IPS-18c (cell line): ENCODE data around the gene KRTAP3-3.
"Not testable (repeated sequence)": the region's sequence is repeated elsewhere in the genome, so short reads cannot be mapped to it uniquely, and the experiment has no call there.

Experiments used
- H3K4me3 ChIP-seq: 2 replicates; pipeline ENCODE4 v1.7.0; 2013; ENCODE audit warnings: low read depth, mild to moderate bottlenecking, low read length, moderate library complexity; ENCODE audit not compliant: insufficient read depth
- H3K9me3 ChIP-seq: one replicate; pipeline ENCODE4 v1.6.1; 2013; ENCODE audit warnings: mild to moderate bottlenecking, low read length, moderate library complexity; ENCODE audit not compliant: control insufficient read depth, insufficient read depth

The KRTAP3-3 gene

GRCh38 chr17:41010441-41010840 lies 16.5 kb upstream of the KRTAP3-3 start:
- H3K9me3 ChIP-seq: no peaks in the 10 kb centered on the region
- H3K4me3 ChIP-seq: no peak overlapping the region

DNA sequence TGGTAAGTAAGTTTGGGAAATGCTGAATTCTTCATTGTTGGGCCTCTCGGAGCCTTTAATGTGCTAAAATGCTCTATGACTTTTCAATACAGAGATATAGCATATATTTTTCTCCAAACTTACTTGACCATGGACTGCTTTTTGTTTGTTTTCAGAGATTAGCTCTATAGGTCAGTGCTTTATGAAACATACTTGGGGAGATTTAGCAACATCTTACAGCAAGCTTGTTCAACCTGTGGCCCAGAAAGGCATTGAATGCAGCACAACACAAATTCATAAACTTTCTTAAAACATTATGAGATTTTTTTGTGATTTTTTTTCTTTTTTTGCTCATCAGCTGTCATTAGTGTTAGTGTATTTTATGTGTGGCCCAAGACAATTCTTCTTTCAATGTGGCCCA lies 16.0 kb upstream of the KRTAP3-3 start:
- Histone ChIP-seq H3K4me3 (no peak overlapping the region), H3K9me3 (no peaks in the 10 kb centered on the region)

GRCh38 chr17:41009301-41009760 lies 15.4 kb upstream of the KRTAP3-3 start:
- Histone ChIP-seq H3K4me3 (no peak overlapping the region), H3K9me3 (no peaks in the 10 kb centered on the region)

- H3K9me3 ChIP-seq: no peaks in the 10 kb centered on the region
- H3K4me3 ChIP-seq: no peak within 1 kb of the TSS
These were observed 14.8 kb upstream of the KRTAP3-3 start, which contains the start of gene KRTAP3-1 for GRCh38 chr17:41008811-41009210. TSS of gene KRTAP3-1 (minus strand) at chr17:41009128. CDS start at chr17:41009074, 54 bp downstream.

DNA sequence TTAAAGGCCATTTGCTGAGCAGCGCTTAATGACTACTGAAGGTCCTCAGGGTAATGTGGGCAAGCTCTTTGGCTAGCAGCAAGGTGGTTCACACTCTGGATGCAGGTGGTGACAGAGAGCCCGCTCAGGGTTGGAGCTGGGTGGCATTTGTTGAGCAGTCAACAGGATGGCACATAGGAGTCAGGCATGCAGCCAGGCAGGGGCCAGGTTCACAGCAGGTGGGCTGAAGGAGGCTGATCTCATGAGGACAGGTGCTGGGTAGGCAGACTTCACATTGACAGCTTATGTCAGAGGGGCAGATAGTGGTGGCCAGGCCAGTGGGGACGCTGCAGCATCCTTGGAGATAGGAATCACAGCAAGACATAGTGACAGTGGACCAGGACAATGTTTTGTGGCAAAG lies 10.4 kb upstream of the KRTAP3-3 start:
- no peaks in the 10 kb centered on the region for H3K9me3 ChIP-seq
- H3K4me3 ChIP-seq: no peak overlapping the region

DNA sequence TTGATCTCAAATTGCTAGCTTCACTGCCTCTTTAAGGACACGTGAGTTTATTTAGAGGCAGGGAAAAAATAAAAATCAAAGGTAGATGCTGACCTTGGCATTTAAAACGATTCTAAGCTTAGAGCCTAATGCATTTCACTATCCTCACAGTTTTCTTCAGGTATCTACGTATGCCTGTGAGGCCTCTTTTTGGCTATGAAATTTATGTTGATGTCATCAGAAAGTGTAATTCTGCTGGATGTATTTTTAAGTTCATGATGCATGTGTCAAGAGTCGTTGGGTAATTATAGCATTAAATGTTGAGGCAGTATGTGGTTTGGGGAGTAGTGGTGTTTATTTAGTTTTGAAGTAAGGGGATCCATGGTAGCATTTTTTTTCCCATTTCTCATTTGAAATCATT lies 10.0 kb upstream of the KRTAP3-3 start:
- no peaks in the 10 kb centered on the region for H3K9me3 ChIP-seq
- no peak overlapping the region for H3K4me3 ChIP-seq

DNA sequence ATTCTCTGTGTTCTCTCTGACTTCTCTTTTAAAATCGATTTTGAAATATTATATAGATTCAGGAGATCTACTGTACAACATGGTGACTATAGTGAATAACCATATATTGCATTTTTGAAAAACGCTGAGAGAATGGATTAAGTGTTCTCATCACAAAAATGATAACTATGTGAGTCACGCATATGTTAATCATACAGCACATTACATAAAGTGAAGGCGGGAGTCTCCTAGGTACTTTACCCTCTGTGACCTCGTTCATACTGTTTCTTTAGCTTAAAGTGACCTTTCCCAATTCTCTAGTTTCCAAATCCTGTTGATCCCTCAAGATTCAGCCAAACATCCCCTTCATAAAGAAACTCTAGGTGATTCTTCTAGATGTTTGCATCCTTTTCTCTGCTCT lies 8.8 kb upstream of the KRTAP3-3 start:
- H3K4me3 ChIP-seq: no peak overlapping the region
- no peaks in the 10 kb centered on the region for H3K9me3 ChIP-seq

DNA sequence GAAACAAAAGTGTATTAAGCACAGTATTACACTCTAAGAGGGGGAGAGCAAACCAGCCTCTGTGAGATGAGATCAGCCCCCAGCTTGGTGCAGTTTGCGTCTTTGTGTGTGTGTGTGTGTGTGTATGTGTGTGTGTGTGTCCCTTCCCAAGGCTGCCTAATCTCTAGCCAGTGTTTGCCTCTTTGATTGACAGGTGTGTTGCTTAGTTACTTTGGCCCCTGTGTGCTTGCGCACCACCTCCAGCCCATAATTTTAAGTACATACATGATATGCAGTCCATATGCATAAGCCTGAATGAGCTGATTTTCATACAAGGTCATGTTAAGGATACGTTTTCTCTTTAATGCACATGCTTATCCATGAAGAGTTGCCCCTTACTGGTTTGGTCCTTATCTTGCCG lies 7.8 kb upstream of the KRTAP3-3 start:
- Histone ChIP-seq H3K4me3 (no peak overlapping the region), H3K9me3 (no peaks in the 10 kb centered on the region)

GRCh38 chr17:40999563-40999962 lies 5.6 kb upstream of the KRTAP3-3 start, which contains the start of gene KRTAP3-2:
TSS of gene KRTAP3-2 (minus strand) at chr17:40999906. CDS start at chr17:40999853, 53 bp downstream.
- H3K4me3 ChIP-seq, H3K9me3 ChIP-seq: not testable (repeated sequence)

GRCh38 chr17:40997361-40997760 lies 3.4 kb upstream of the KRTAP3-3 start:
- no peaks in the 10 kb centered on the region for H3K9me3 ChIP-seq
- no peak overlapping the region for H3K4me3 ChIP-seq

DNA sequence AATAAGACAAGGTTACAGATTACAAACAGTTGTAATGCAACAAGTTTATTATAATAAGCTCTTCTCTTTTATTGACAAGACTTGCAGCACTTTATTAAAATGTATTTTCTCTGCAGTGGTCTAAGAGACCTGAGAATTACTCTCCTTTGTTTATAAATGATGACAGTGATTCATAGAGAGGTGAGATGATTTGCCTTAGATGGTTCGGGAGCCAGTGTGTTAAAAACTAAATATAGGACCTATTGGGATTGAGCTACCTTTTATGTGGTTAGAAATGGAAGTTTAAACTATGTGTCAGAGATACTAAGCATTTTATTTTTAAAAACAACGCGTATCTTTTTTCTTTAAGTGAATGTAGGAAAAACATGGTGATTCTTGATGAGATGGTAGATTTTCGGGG lies 2.9 kb upstream of the KRTAP3-3 start:
- no peaks in the 10 kb centered on the region for H3K9me3 ChIP-seq
- no peak overlapping the region for H3K4me3 ChIP-seq

DNA sequence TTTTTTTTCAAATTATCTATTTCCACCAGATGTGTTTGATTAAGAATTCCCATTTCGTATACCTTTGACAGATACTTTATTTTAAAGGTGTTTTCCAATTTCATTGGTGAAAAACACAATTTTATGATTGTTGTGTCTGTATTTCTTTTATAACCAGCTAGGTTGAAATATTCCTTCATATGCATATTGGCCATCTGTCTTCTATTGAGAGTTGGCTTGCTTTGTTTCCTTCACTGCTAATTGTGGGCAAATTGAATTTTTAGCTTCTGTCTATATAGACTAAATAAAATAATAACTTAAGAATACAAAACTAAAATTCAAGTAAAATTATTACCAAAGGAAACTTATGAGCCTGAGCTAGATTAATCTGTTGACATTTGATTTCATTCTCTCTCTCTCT lies 1.2 kb upstream of the KRTAP3-3 start:
- no peaks in the 10 kb centered on the region for H3K9me3 ChIP-seq
- no peak overlapping the region for H3K4me3 ChIP-seq

GRCh38 chr17:40993084-40993483 lies 880 bp downstream of the KRTAP3-3 start:
- no peak overlapping the region for H3K4me3 ChIP-seq
- H3K9me3 ChIP-seq: no peaks in the 10 kb centered on the region

GRCh38 chr17:40992666-40993065 lies 1.3 kb downstream of the KRTAP3-3 start:
- no peak overlapping the region for H3K4me3 ChIP-seq
- H3K9me3 ChIP-seq: no peaks in the 10 kb centered on the region

GRCh38 chr17:40986920-40987319 lies 7.0 kb downstream of the KRTAP3-3 start:
- no peaks in the 10 kb centered on the region for H3K9me3 ChIP-seq

DNA sequence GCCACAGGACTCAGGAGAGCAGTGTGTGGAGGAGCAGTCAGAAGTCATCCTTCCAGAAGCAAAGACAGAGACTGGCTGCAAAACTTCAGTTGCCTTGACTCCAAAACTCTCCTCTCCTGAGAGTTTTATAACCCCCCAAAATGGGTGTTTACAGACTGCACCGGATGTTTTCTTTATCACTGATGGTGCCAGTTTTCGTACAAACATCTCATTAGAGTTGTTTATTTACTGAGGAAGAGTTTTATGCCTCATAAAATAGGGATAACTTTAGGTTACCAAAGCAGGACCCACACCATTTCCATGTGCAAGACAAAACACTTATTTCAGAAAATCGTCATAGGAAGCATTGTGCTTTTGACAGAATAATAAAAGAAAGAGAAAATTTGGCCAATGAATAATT lies 9.7 kb downstream of the KRTAP3-3 start, which contains the start of gene KRT40:
TSS of gene KRT40 (minus strand) at position 101 of the 400 bp plus-strand sequence. CDS start at position 48, 53 bp downstream.
- H3K4me3 ChIP-seq: no peak within 1 kb of the TSS
- H3K9me3 ChIP-seq: no peaks in the 10 kb centered on the region

More at GRCh38 chr17:40986920-40987319, 7.0 kb downstream of the KRTAP3-3 start:
- H3K4me3 ChIP-seq: no peak overlapping the region

DNA sequence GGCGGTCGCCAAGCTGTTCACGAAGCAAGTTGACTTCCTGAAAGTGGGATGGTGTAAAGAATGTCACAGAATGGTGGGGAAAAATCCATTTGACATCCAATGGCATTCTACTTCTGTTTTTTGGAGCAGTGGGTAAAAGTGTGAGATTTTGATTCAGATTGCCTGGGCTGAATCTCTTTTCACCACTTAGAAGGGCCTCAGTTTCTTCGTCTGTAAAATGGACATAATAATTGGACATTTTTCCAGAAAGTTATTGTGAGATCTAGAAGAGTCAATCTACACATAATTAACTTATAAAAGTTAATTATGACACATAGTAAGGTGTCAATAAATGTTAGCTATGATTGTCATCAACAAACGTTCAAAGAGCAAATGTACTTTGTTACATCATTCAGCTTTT lies 12.8 kb downstream of the KRTAP3-3 start:
- no peak overlapping the region for H3K4me3 ChIP-seq
- no peaks in the 10 kb centered on the region for H3K9me3 ChIP-seq

DNA sequence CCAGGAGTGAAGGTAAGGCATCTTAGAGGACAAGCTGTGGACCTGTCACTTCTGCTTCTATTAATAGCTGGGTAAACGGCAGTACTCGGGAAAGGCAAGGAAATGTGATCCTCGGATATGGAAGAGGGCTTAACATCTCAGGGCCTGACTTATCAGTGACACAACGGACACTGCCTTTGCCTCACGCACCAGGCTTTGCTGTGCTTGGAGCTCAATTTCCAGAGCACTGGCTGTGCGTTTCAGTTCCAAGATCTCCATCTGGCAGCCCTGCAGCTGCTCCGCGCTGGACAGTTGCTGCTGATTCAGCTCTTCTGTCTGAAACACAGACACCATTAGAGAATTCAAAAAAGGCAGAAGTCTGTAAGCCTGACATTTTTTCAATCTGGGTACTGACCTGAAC lies 13.4 kb downstream of the KRTAP3-3 start:
- Histone ChIP-seq H3K4me3 (no peak overlapping the region), H3K9me3 (no peaks in the 10 kb centered on the region)

DNA sequence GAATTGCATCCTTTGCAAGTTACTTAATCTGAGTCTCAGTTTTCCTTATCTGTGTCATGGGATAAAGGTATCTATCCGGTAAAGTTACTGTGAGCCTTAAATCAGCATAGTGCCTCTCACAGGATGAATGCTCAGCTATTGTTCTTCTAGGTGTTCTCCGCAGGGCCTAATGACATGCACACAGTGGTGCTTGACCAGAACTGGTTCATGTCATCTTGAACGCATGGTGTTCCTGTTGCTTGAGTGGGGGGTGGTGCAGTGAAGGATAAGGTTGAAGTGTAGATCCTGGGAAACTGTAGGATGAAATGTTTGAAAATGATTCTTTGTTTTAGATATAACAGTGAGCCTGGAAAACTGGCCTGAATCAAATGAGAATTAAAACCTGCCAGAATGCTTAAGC lies 13.8 kb downstream of the KRTAP3-3 start:
- Histone ChIP-seq H3K9me3 (no peaks in the 10 kb centered on the region), H3K4me3 (no peak overlapping the region)
